ENCODE data around the gene NUP133. TPM values are rescaled to one million over a fixed set of nuclear protein-coding genes. Genes with fewer than 3 reads are reported as not detected.

The NUP133 gene
- total and polyA plus RNA-seq, 2 donors (not counting 3 experiments of a cell fraction or from before 2014, with no cell fraction given): 13.4 to 43.2 TPM

DNA sequence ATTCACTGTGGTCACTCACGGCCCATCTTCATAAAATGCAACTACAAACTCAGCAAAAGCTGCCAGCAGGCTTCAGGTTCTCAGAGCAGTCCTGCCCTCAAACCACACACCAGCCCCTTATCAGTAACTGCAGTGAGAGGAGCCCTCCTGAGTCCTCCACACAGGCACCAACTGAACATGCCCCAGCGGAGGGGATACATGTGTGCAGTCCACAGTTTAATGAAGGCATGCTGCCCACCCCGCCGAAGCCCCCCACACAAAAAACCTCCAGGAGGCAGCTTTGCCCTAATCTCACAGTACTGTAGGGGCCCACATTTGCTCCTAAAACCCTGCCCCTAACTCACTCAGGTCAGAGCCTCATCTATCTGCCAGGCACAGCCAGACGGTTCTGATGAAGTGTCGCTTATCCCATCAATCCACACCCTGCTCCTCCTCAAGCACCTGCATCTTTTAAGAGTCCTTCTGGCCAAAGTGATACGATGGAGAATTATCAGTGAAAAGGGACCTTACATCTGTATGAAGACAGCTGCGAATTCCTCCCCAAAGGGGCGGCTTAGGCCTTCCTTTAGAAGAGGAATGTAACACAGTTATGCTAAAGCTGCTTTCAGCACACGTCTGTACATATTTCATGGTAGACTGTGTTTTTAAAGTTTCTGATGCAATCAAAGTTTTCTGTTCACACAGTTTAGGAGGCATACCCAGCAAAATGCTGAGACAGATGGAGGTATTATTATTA, 46.9 kb upstream of the NUP133 start:
- CTCF ChIA-PET: interaction anchor here (0.7 to 1.2 kb wide), 2 partner anchors 28 to 297 kb away, joined by 3 read pairs; no protein-coding TSS in a partner anchor
- no peaks in the 10 kb centered on the region for H3K9me3 ChIP-seq (replicated peaks; ENCODE audit: control insufficient read depth, insufficient read depth, low read length)
- H3K27me3 ChIP-seq (ENCODE audit: control insufficient read depth in 2 of 2, insufficient read depth in 2 of 2, low read length in 2 of 2): no peaks in the 10 kb centered on the region
- H3K27ac ChIP-seq (ENCODE audit: insufficient read depth, low read depth, low read length): no peak overlapping the region
- H3K36me3 ChIP-seq (ENCODE audit: control insufficient read depth in 2 of 2, extremely low read depth in 1 of 2, insufficient read depth in 2 of 2, low read length in 2 of 2): no peaks in the 10 kb centered on the region
- no TSS peak for BruUV-seq (replicated peaks)
- peaks cover 15% of the 10 kb centered on the region for H3K4me1 ChIP-seq (ENCODE audit: control insufficient read depth, extremely low read depth, insufficient read depth, low read length)
- no peak overlapping the region for H2AFZ ChIP-seq (ENCODE audit: low read depth, low read length)
- H4K20me1 ChIP-seq (replicated peaks; ENCODE audit: control insufficient read depth, extremely low read depth, insufficient read depth, low read length): no peaks in the 10 kb centered on the region
- no peak overlapping the region for H3K4me3 ChIP-seq (replicated peaks in 1 of 3; ENCODE audit: insufficient read depth in 1 of 3, low read depth in 1 of 3, low read length in 3 of 3)
- peaks cover 59% of the 10 kb centered on the region for H3K79me2 ChIP-seq (ENCODE audit: control insufficient read depth, insufficient read depth, low read length)
- intact Hi-C loops (cut with micrococcal nuclease): loop anchor here (5.0 kb wide), 3 partner anchors 213 to 652 kb away; partner anchors contain the start of gene CCSAP
- no peaks in the 10 kb centered on the region for H3K9me1 ChIP-seq (replicated peaks; ENCODE audit: control insufficient read depth, extremely low read depth, insufficient read depth, low read length)
- DNase-seq (ENCODE audit: low read depth, low spot score): no peak
- no peak overlapping the region for H3K4me2 ChIP-seq (ENCODE audit: insufficient read depth, low read length)
- TF ChIP-seq GATA2 (IDR thresholded peaks at IDR 0.05; ENCODE audit: insufficient read depth, insufficient read length, low read depth, low read length) (no peak), FOS (IDR thresholded peaks at IDR 0.05; ENCODE audit: borderline replicate concordance, insufficient read depth, low read length) (no peak)
- TF ChIP-seq, protein P1, sequence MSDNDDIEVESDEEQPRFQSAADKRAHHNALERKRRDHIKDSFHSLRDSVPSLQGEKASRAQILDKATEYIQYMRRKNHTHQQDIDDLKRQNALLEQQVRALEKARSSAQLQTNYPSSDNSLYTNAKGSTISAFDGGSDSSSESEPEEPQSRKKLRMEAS (IDR thresholded peaks at IDR 0.05; ENCODE audit: insufficient read depth, insufficient read length): no peak
- POLR2A ChIA-PET: no interaction called here
- FAIRE-seq: no peak
- H3K9ac ChIP-seq (replicated peaks; ENCODE audit: extremely low read depth, insufficient read depth, low read length): no peak overlapping the region
- dilution Hi-C loops (cut with MboI; ENCODE audit: extremely low pct_ligation_motif_present, low sequenced_read_pairs): no loop called here

DNA sequence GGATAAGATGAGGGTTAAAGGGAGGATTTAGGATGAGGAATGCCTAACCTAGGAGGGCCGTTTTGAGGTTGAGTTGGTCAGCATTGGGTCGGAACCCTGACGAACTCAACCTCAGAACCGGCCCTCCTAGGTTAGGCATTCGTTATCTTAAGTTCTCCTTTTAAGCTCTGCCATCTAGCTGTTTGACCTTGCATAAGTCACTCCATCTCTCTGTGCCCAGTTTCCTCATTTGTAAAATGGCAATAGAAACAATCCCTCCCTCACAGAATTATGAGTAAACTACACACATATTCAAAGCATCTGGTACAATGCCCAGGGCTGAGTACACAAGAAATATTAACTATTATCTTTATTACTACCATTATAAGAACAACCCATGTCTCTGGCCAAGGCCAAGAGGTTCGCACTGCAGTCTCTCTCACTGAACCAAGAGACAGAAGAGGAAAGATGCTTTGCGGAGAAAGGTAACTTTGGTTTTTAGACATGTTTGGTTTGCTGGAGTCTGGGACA, 45.5 kb upstream of the NUP133 start:
- ChIA-PET POLR2A (no interaction called here), CTCF (no interaction called here)
- no TSS peak for BruUV-seq (replicated peaks)
- no peak for TF ChIP-seq JUN (IDR thresholded peaks at IDR 0.05; ENCODE audit: borderline replicate concordance, insufficient read depth, insufficient read length, low read depth)
- no peak for TF ChIP-seq EZH2 (IDR thresholded peaks at IDR 0.05; ENCODE audit: borderline replicate concordance, low read depth, low read length, severe bottlenecking)
- no peak for TF ChIP-seq POLR2A (IDR thresholded peaks at IDR 0.05; ENCODE audit: low read depth, low read length)
- TF ChIP-seq MYC (IDR thresholded peaks at IDR 0.05; ENCODE audit: low read depth, low read length): no peak
- TF ChIP-seq, protein P2, sequence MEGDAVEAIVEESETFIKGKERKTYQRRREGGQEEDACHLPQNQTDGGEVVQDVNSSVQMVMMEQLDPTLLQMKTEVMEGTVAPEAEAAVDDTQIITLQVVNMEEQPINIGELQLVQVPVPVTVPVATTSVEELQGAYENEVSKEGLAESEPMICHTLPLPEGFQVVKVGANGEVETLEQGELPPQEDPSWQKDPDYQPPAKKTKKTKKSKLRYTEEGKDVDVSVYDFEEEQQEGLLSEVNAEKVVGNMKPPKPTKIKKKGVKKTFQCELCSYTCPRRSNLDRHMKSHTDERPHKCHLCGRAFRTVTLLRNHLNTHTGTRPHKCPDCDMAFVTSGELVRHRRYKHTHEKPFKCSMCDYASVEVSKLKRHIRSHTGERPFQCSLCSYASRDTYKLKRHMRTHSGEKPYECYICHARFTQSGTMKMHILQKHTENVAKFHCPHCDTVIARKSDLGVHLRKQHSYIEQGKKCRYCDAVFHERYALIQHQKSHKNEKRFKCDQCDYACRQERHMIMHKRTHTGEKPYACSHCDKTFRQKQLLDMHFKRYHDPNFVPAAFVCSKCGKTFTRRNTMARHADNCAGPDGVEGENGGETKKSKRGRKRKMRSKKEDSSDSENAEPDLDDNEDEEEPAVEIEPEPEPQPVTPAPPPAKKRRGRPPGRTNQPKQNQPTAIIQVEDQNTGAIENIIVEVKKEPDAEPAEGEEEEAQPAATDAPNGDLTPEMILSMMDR (IDR thresholded peaks at IDR 0.05; ENCODE audit: extremely low read depth in 1 of 2, insufficient read depth in 1 of 2, low read depth in 1 of 2, low read length in 2 of 2): no peak
- no peak for TF ChIP-seq GATA2 (IDR thresholded peaks at IDR 0.05; ENCODE audit: insufficient read depth, insufficient read length, low read depth, low read length)
- no peak for TF ChIP-seq POLR2AphosphoS5 (IDR thresholded peaks at IDR 0.05; ENCODE audit: insufficient read depth, low read depth, low read length)
- TF ChIP-seq FOS (IDR thresholded peaks at IDR 0.05; ENCODE audit: borderline replicate concordance, insufficient read depth, low read length): no peak
- TF ChIP-seq, protein P1 (IDR thresholded peaks at IDR 0.05; ENCODE audit: insufficient read depth, insufficient read length): no peak
- Histone ChIP-seq H3K27ac (ENCODE audit: insufficient read depth, low read depth, low read length) (no peak overlapping the region), H3K4me3 (replicated peaks in 1 of 3; ENCODE audit: insufficient read depth in 1 of 3, low read depth in 1 of 3, low read length in 3 of 3) (no peak overlapping the region), H3K9me1 (replicated peaks; ENCODE audit: control insufficient read depth, extremely low read depth, insufficient read depth, low read length) (no peaks in the 10 kb centered on the region), H4K20me1 (replicated peaks; ENCODE audit: control insufficient read depth, extremely low read depth, insufficient read depth, low read length) (no peaks in the 10 kb centered on the region), H3K79me2 (ENCODE audit: control insufficient read depth, insufficient read depth, low read length) (peaks cover 59% of the 10 kb centered on the region), H3K27me3 (ENCODE audit: control insufficient read depth in 2 of 2, insufficient read depth in 2 of 2, low read length in 2 of 2) (no peaks in the 10 kb centered on the region), H2AFZ (ENCODE audit: low read depth, low read length) (no peak overlapping the region), H3K9me3 (replicated peaks; ENCODE audit: control insufficient read depth, insufficient read depth, low read length) (no peaks in the 10 kb centered on the region), H3K36me3 (ENCODE audit: control insufficient read depth in 2 of 2, extremely low read depth in 1 of 2, insufficient read depth in 2 of 2, low read length in 2 of 2) (no peaks in the 10 kb centered on the region), H3K4me1 (ENCODE audit: control insufficient read depth, extremely low read depth, insufficient read depth, low read length) (peaks cover 11% of the 10 kb centered on the region), H3K9ac (replicated peaks; ENCODE audit: extremely low read depth, insufficient read depth, low read length) (no peak overlapping the region), H3K4me2 (ENCODE audit: insufficient read depth, low read length) (no peak overlapping the region)
- DNase-seq (ENCODE audit: low read depth, low spot score) (no peak), FAIRE-seq (no peak)
- dilution Hi-C loops (cut with MboI; ENCODE audit: extremely low pct_ligation_motif_present, low sequenced_read_pairs): no loop called here
- intact Hi-C loops (cut with micrococcal nuclease): no loop called here

Measured in endothelial cell of umbilical vein (primary cell).